Measurements from ENCODE around the gene SLC41A3. TPM values are rescaled to one million over a fixed set of nuclear protein-coding genes. Genes with fewer than 3 reads are reported as not detected.
A peak's percentile ranks its signal among the peaks of the same experiment; 100 is the strongest.

The SLC41A3 gene
- total RNA-seq, 1 experiment from 2014 or later, result 35.5 TPM

DNA sequence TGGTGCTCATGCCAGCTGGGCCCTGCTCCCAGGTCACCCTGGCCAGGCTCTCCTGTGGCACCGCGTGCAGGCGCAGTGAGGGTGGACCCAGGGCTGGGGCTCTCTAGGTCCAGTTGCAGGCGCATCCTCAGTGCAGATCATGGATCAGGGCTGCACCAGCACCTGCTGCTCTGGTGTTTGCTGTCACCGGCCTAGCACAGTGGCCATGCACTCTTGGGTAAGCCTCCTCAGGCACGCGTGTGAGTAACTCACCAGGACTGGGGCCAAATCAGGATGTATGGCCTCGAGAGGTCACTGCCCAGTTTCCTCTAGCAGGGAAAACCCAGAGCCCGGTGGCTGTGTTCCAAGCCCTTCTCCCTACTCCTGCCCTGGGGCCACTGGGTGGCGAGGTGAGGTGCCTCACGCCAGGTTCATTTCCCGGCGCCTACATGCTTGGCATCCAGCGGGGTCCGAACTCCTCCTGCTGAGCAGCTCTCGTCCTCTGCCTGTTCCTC, 45.5 kb upstream of the SLC41A3 start:
- no peaks in the 10 kb centered on the region for H3K36me3 Mint-ChIP-seq (ENCODE audit: insufficient read depth in 1 of 3, low read depth in 3 of 3)
- no peak overlapping the region for H3K4me3 Mint-ChIP-seq
- no peak overlapping the region for H3K14ac ChIP-seq (ENCODE audit: insufficient read depth, low read length)
- H4K5ac ChIP-seq (ENCODE audit: insufficient read length, low read depth, low read length), result no peak overlapping the region
- H3K23me2 ChIP-seq (ENCODE audit: insufficient read length, low read depth, low read length, poor library complexity, severe bottlenecking), result no peaks in the 10 kb centered on the region
- H3K27ac ChIP-seq (ENCODE audit: insufficient read length, low read depth, low read length), result no peak overlapping the region
- H3K18ac ChIP-seq (ENCODE audit: insufficient read length, low read depth, low read length), result no peak overlapping the region
- no peak overlapping the region for H3K23ac ChIP-seq (ENCODE audit: insufficient read length, low read depth, low read length)
- H3K27me3 ChIP-seq (ENCODE audit: insufficient read depth, low read length), result no peaks in the 10 kb centered on the region
- H2BK15ac ChIP-seq (ENCODE audit: low read depth, low read length), result no peak overlapping the region; the same call in 1 of the 2 replicates
- no peak overlapping the region for H2AK5ac ChIP-seq (ENCODE audit: insufficient read length, low read length)
- no peaks in the 10 kb centered on the region for H3K9me3 ChIP-seq (ENCODE audit: control insufficient read depth, low read depth, low read length)
- H2BK5ac ChIP-seq (ENCODE audit: insufficient read length, low read length), result no peak overlapping the region
- peaks cover 22 to 32% of the 10 kb centered on the region in 2 experiments for H3K4me1 Mint-ChIP-seq
- no peak overlapping the region for H2BK120ac ChIP-seq (ENCODE audit: low read depth, low read length, poor library complexity, severe bottlenecking)
- no peak overlapping the region for H3K56ac ChIP-seq (ENCODE audit: insufficient read length, low read depth, low read length)
- no peaks in the 10 kb centered on the region; a peak in 1 of 5 replicates for H3K9me3 Mint-ChIP-seq
- WGBS (ENCODE audit: extremely low coverage, insufficient read length, low lambda C conversion rate), result no CpG with 5 or more reads among the region's 16 CpGs
- H3K9ac ChIP-seq (ENCODE audit: extremely low read depth, insufficient read length, low read length), result no peak overlapping the region
- peak; percentile 23 for DNase-seq
- H3T11ph ChIP-seq (ENCODE audit: low read length), result no peak overlapping the region
- TF ChIP-seq, protein P1, sequence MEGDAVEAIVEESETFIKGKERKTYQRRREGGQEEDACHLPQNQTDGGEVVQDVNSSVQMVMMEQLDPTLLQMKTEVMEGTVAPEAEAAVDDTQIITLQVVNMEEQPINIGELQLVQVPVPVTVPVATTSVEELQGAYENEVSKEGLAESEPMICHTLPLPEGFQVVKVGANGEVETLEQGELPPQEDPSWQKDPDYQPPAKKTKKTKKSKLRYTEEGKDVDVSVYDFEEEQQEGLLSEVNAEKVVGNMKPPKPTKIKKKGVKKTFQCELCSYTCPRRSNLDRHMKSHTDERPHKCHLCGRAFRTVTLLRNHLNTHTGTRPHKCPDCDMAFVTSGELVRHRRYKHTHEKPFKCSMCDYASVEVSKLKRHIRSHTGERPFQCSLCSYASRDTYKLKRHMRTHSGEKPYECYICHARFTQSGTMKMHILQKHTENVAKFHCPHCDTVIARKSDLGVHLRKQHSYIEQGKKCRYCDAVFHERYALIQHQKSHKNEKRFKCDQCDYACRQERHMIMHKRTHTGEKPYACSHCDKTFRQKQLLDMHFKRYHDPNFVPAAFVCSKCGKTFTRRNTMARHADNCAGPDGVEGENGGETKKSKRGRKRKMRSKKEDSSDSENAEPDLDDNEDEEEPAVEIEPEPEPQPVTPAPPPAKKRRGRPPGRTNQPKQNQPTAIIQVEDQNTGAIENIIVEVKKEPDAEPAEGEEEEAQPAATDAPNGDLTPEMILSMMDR (conservative IDR thresholded peaks at IDR 0.05), result no peak
- H2AFZ ChIP-seq (ENCODE audit: low read length), result no peak overlapping the region
- H3K4me2 ChIP-seq (ENCODE audit: insufficient read depth, insufficient read length, low read length), result no peak overlapping the region
- no peak overlapping the region for H3K27ac Mint-ChIP-seq
- no peak overlapping the region for H2BK20ac ChIP-seq (ENCODE audit: low read depth, low read length, poor library complexity, severe bottlenecking)
- H4K91ac ChIP-seq (ENCODE audit: insufficient read length, low read depth, low read length), result no peak overlapping the region
- H3K79me1 ChIP-seq (ENCODE audit: insufficient read depth, low read depth, low read length, poor library complexity, severe bottlenecking), result no peaks in the 10 kb centered on the region
- no peak overlapping the region for H2BK12ac ChIP-seq (ENCODE audit: insufficient read length, low read depth, low read length)
- H4K8ac ChIP-seq (replicated peaks; ENCODE audit: insufficient read length, low read depth, low read length), result no peak overlapping the region
- H3K4me1 ChIP-seq (ENCODE audit: insufficient read depth, low read length), result peaks cover 3% of the 10 kb centered on the region; the same call in 1 of the 2 replicates
- no peak overlapping the region for H3K4ac ChIP-seq (ENCODE audit: low read depth, low read length)
- H4K20me1 ChIP-seq (ENCODE audit: control insufficient read depth, insufficient read depth, insufficient read length), result no peaks in the 10 kb centered on the region
- peaks cover 15% of the 10 kb centered on the region for H3K27me3 Mint-ChIP-seq (ENCODE audit: low read depth)
- H3K79me2 ChIP-seq (ENCODE audit: insufficient read depth, low read length), result no peaks in the 10 kb centered on the region
